Tibial artery (tissue), 4 donors: Measurements from ENCODE around the gene VHLL.

Experiments
- DNase-seq, 2 donors: peaks; one replicate each; pipeline ENCODE4 v3.0.0-alpha.2; 2019
- H3K27ac ChIP-seq, 2 donors: fragments of 200-600 bp; sonication (generic) in 1 of 2; 1 replicate in 1 of 2; 2 replicates in 1 of 2; pipeline ENCODE4 v1.5.1; 2018 to 2019; ENCODE audit warnings: mild to moderate bottlenecking in 1 of 2
- H3K27me3 ChIP-seq, 2 donors: fragments of 200-600 bp; sonication (generic) in 1 of 2; one replicate each; pipeline versions ENCODE4 v1.5.1 to v1.6.0; 2016 to 2019
- H3K36me3 ChIP-seq, 3 donors: fragments of 200-600 bp; sonication (generic) in 2 of 3; one replicate each; pipeline ENCODE4 v1.5.1; 2016 to 2019; ENCODE audit warnings: mild to moderate bottlenecking in 2 of 3
- H3K4me1 ChIP-seq, 4 donors: fragments of 200-600 bp; sonication (generic) in 2 of 4; 1 replicate in 3 of 4; 2 replicates in 1 of 4; pipeline ENCODE4 v1.5.1; 2016 to 2019
- H3K4me3 ChIP-seq, 2 donors: fragments of 200-600 bp; sonication (generic) in 1 of 2; 1 replicate in 1 of 2; 2 replicates in 1 of 2; pipeline ENCODE4 v1.5.1; 2018 to 2019; ENCODE audit warnings: mild to moderate bottlenecking in 2 of 2
- H3K9me3 ChIP-seq, 3 donors: fragments of 200-600 bp; sonication (generic) in 1 of 3; one replicate each; pipeline ENCODE4 v1.5.1; 2016 to 2019
- CTCF ChIP-seq, 2 experiments: fragments of 200-600 bp in 1 of 2; fragments of 450-650 bp in 1 of 2; IDR thresholded peaks; one replicate each; pipeline ENCODE4 v1.5.1; 2017 to 2019; ENCODE audit warnings: antibody characterized with exemption in 2 of 2, mild to moderate bottlenecking in 1 of 2, moderate library complexity in 1 of 2
- intact Hi-C: fragments of 100-400 bp; cut with DNase I; formaldehyde crosslinking; loops from one replicate; pipeline ENCODE4 v1.15.0; 2023; ENCODE audit warnings: low total_unique reads

VHLL gene

GRCh38 chr1:156283521-156283920 is 15.6 kb downstream of the VHLL start:
- Histone ChIP-seq H3K36me3 (peaks cover 5 to 28% (median 8%) of the 10 kb centered on the region in 3 donors), H3K9me3 (no peaks in the 10 kb centered on the region), H3K4me1 (peaks cover 0 to 52% (median 22%) of the 10 kb centered on the region in 4 donors), H3K4me3 (peak overlapping the region; percentile 77 to 94), H3K27ac (peak overlapping the region in 1 of 2 donors; percentile 90), H3K27me3 (no peaks in the 10 kb centered on the region)
- DNase-seq, result no peak
- intact Hi-C loops, result no loop called here
- no peak for TF ChIP-seq CTCF (IDR thresholded peaks at IDR 0.05)

DNA sequence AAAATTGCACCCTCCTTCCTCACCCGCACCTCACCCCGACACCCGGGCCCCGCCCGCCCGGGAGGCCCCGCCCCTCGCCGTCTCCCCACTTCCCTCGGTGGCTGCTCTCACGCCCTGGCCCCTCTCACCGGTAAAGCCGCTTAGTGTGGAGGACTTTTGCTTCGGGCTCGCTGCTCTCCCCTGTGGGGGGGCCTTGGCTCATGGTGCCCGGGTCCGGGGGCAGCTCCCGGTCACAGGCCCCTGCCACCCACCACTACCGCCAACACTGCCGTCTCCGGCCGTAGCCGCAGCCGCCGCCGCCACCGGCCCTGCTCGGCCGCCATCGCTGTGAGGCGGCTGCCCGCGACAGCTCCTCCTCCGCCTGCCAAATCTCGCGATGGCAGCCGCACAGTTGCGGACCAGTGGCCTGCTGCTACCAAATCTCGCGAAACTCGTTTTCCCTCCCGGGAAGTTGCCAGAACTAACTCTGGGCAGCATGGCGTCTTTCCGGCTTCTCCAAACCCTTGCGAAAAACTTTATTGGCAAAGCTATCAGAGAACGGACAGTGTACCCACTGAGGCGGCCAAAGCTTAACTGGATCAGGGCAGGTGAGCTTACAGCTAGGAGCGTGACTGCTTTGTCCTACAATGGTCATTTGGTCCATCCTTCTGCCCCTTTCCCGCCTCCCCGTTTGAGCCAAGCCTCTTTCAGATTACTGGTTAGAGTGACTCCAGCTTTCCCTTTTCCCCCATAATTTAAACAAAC is 16.5 kb downstream of the VHLL start, which contains the start of gene SMG5:
Gene SMG5 (minus strand): TSS at position 347 of the 744 bp plus-strand sequence. CDS start 145 bp downstream, at position 202.
- H3K9me3 ChIP-seq, result no peaks in the 10 kb centered on the region
- intact Hi-C loops, result no loop called here
- no peak for TF ChIP-seq CTCF (IDR thresholded peaks at IDR 0.05)
- peak within 1 kb of the TSS; percentile 84 to 90 for H3K27ac ChIP-seq
- peaks cover 13 to 37% (median 14%) of the 10 kb centered on the region in 3 donors for H3K36me3 ChIP-seq
- H3K27me3 ChIP-seq, result no peaks in the 10 kb centered on the region
- peaks cover 0 to 52% (median 22%) of the 10 kb centered on the region in 4 donors for H3K4me1 ChIP-seq
- H3K4me3 ChIP-seq, result peak within 1 kb of the TSS; percentile 77 to 94
- DNase-seq, result peak; percentile 96 to 97

DNA sequence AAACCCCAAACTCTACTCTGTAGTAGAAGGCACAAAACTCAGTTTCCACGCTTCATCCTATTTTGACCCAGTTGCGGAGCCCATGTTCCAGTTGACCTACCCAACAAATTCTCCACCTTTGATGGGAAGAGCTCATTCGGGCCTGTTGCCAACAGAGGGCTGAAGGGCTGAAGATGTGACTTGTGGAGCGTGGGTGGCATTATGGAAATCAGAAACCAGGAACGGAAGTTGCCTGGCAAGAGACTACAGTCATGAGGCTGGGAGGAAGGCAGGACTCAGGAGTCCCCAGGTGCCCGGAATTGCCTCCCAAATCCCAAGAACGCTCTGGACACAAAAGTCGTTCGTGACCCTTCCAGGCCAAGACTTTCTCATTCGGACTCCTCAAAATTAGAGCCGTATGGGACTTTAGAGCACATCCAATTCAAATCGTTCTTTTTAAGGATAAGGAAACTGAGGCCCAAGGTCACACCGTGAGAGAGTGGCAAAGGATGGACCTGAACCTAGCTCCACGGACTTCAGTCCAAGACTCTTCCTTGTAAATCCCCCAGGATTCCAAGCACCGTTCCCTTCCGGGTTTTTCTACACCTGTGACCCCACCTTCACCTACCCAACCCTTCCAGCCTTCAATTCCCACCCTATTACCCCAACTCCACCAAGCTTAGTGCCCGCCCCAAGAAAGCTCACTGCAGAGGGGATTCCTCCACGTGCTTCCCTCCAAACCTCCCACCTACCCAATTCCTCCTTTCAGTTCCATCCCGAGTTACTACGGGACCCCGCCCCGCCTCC is 17.2 kb downstream of the VHLL start:
- Histone ChIP-seq H3K9me3 (no peaks in the 10 kb centered on the region), H3K4me1 (peaks cover 0 to 52% (median 23%) of the 10 kb centered on the region in 4 donors), H3K27me3 (no peaks in the 10 kb centered on the region), H3K36me3 (peaks cover 21 to 44% (median 22%) of the 10 kb centered on the region in 3 donors), H3K27ac (peak overlapping the region; percentile 84 to 90), H3K4me3 (peak overlapping the region; percentile 77 to 94)
- intact Hi-C loops, result no loop called here
- TF ChIP-seq CTCF (IDR thresholded peaks at IDR 0.05), result no peak
- DNase-seq, result no peak

- H3K36me3 ChIP-seq, result peaks cover 27 to 46% (median 28%) of the 10 kb centered on the region in 3 donors
- intact Hi-C loops, result no loop called here
- no peaks in the 10 kb centered on the region for H3K27me3 ChIP-seq
- no peak overlapping the region for H3K27ac ChIP-seq
- H3K4me3 ChIP-seq, result peak overlapping the region; percentile 77 to 94
- TF ChIP-seq CTCF (IDR thresholded peaks at IDR 0.05), result no peak
- no peaks in the 10 kb centered on the region for H3K9me3 ChIP-seq
- H3K4me1 ChIP-seq, result peaks cover 0 to 52% (median 24%) of the 10 kb centered on the region in 4 donors
- no peak for DNase-seq
Measured at GRCh38 chr1:156281281-156281680, 17.8 kb downstream of the VHLL start.

DNA sequence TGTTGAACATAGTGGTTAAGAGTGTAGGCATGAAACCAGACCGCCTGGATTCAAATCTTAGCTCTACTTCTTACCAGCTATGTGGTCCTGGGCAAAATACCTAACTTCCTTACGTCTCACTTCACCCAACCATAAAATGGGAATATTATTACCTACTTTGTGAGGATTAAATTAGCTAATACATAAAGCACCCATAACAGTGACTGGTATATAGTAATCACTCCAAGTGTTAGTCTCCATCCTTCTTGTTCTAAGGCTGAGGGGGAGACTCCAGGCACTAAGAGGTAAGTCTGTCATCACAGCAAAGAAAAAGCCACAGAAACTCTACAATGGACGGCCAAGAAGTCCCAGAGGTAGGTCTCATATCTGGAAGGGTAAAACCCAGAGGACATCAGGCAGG is 19.3 kb downstream of the VHLL start:
- DNase-seq, result no peak
- intact Hi-C loops, result no loop called here
- Histone ChIP-seq H3K4me3 (no peak overlapping the region), H3K27me3 (no peaks in the 10 kb centered on the region), H3K27ac (no peak overlapping the region), H3K36me3 (peaks cover 41 to 50% (median 41%) of the 10 kb centered on the region in 3 donors), H3K9me3 (no peaks in the 10 kb centered on the region), H3K4me1 (peaks cover 0 to 44% (median 24%) of the 10 kb centered on the region in 4 donors)
- TF ChIP-seq CTCF (IDR thresholded peaks at IDR 0.05), result no peak
